ENCODE measurements around the gene RAB10. TPM values are rescaled to one million over a fixed set of nuclear protein-coding genes. Genes with fewer than 3 reads are reported as not detected.

Gene RAB10
- total and polyA plus RNA-seq, 4 donors, result 37.6 to 149 (median 85.2) TPM

DNA sequence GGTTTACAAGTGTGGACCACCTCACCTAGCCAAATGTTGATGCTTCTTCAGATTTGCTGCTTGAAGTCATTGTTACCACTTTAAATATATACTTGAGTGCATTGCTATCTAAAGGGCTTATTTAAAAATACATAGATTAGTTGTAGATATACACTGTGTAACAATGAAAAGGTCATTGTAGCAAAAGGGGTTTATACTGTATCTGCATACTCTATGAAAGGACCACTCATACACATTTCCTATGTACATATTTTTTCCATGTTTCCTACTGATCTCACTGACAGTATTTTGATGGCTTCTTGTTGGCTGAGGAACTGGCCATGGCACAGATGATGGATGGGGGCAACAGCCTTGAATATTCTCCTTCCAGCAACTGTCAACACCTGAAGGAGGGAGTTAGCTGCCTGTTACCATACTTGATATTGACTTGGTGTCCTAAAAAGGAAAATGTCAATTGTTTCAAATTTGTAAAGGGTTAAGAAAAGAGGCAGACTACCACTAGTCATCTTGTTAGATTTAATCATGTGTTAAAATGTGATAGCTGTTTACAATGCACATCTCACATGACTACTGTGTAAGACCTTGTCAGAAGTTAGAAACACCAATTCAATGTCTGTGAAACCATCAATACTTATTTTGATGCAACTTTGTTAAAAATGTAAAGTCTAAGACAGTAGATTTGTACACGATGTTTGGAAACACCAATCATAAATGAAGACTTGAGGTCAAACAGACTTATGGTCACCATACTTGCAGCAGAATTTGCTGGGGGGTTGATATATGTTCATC lies 33.5 kb downstream of the RAB10 start:
- Histone ChIP-seq H3K9ac (ENCODE audit: insufficient read depth in 1 of 2, low read length in 2 of 2) (no peak overlapping the region), H3K9me3 (ENCODE audit: control insufficient read depth in 4 of 4, insufficient read depth in 3 of 4, low read length in 3 of 4) (no peaks in the 10 kb centered on the region), H3K27ac (ENCODE audit: low read depth in 1 of 2, low read length in 1 of 2) (no peak overlapping the region), H3K4me3 (no peak overlapping the region), H3K36me3 (ENCODE audit: control insufficient read depth in 4 of 4, insufficient read depth in 4 of 4, low read length in 4 of 4) (peaks cover 0 to 4% (median 1%) of the 10 kb centered on the region in 4 donors), H3K4me1 (ENCODE audit: control insufficient read depth in 5 of 5, insufficient read depth in 5 of 5, low read length in 5 of 5) (peaks cover 0 to 9% (median 0%) of the 10 kb centered on the region in 5 donors), H3K27me3 (ENCODE audit: control insufficient read depth in 3 of 3, insufficient read depth in 3 of 3, low read length in 2 of 3) (no peaks in the 10 kb centered on the region)
- WGBS, 2 donors, result 78 to 85% methylated on average over 1 of the region's 1 CpG
- DNase-seq (no peak), ATAC-seq (ENCODE audit: insufficient read depth, low FRiP score) (no peak)
- TF ChIP-seq CTCF (IDR thresholded peaks at IDR 0.05; ENCODE audit: control extremely low read depth, extremely low read depth), result no peak

DNA sequence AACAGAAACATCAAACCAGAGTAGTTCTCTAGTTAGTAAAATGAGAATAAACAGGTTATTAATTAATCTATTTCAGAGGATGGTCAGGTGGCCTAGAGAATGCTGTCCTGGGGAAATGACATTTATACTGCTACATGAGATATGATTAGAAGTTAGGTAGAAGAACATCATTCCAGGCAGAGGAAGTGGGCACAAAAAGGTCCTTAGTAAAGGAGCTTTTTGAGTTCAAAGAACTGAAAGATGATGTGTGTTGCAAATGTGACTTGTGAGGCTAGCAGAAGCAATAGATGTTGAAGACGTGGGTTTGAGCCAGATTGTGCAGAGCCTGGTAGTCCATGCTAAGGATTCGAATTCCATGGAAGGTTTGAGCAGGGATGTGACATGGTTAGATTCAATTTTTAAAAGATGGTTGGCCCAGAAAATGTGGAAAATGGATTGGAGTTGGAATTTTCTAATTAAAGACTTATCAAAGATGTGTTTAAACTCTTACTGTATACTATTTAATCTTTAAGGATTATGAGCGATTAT lies 34.2 kb downstream of the RAB10 start:
- peaks cover 0 to 12% (median 0%) of the 10 kb centered on the region in 5 donors for H3K4me1 ChIP-seq (ENCODE audit: control insufficient read depth in 5 of 5, insufficient read depth in 5 of 5, low read length in 5 of 5)
- peaks cover 0 to 4% (median 1%) of the 10 kb centered on the region in 4 donors for H3K36me3 ChIP-seq (ENCODE audit: control insufficient read depth in 4 of 4, insufficient read depth in 4 of 4, low read length in 4 of 4)
- ATAC-seq (ENCODE audit: insufficient read depth, low FRiP score) (no peak), DNase-seq (no peak)
- no peak for TF ChIP-seq CTCF (IDR thresholded peaks at IDR 0.05; ENCODE audit: control extremely low read depth, extremely low read depth)
- WGBS, 2 donors, result 61 to 63% methylated on average over 3 of the region's 3 CpGs
- no peak overlapping the region for H3K4me3 ChIP-seq
- H3K9me3 ChIP-seq (ENCODE audit: control insufficient read depth in 4 of 4, insufficient read depth in 3 of 4, low read length in 3 of 4), result no peaks in the 10 kb centered on the region
- H3K9ac ChIP-seq (ENCODE audit: insufficient read depth in 1 of 2, low read length in 2 of 2), result no peak overlapping the region
- H3K27me3 ChIP-seq (ENCODE audit: control insufficient read depth in 3 of 3, insufficient read depth in 3 of 3, low read length in 2 of 3), result no peaks in the 10 kb centered on the region
- H3K27ac ChIP-seq (ENCODE audit: low read depth in 1 of 2, low read length in 1 of 2), result no peak overlapping the region

- no peak for TF ChIP-seq CTCF (IDR thresholded peaks at IDR 0.05; ENCODE audit: control extremely low read depth, extremely low read depth)
- Histone ChIP-seq H3K9me3 (ENCODE audit: control insufficient read depth in 4 of 4, insufficient read depth in 3 of 4, low read length in 3 of 4) (no peaks in the 10 kb centered on the region), H3K4me3 (no peak overlapping the region), H3K36me3 (ENCODE audit: control insufficient read depth in 4 of 4, insufficient read depth in 4 of 4, low read length in 4 of 4) (peaks cover 0 to 4% (median 1%) of the 10 kb centered on the region in 4 donors), H3K27ac (ENCODE audit: low read depth in 1 of 2, low read length in 1 of 2) (no peak overlapping the region), H3K27me3 (ENCODE audit: control insufficient read depth in 3 of 3, insufficient read depth in 3 of 3, low read length in 2 of 3) (no peaks in the 10 kb centered on the region), H3K4me1 (ENCODE audit: control insufficient read depth in 5 of 5, insufficient read depth in 5 of 5, low read length in 5 of 5) (peaks cover 0 to 13% (median 3%) of the 10 kb centered on the region in 5 donors), H3K9ac (ENCODE audit: insufficient read depth in 1 of 2, low read length in 2 of 2) (no peak overlapping the region)
- DNase-seq (peak in 1 of 3 donors; percentile 7), ATAC-seq (ENCODE audit: insufficient read depth, low FRiP score) (peak; percentile 81)
- 10 to 16% methylated on average over 4 of the region's 4 CpGs for WGBS, 2 donors
Measured at GRCh38 chr2:26068602-26069298, 34.9 kb downstream of the RAB10 start.
